Measurements from ENCODE around the gene TARBP2.
"Not testable (repeated sequence)": the region's sequence is repeated elsewhere in the genome, so short reads cannot be mapped to it uniquely, and the experiment has no call there.

Gene TARBP2

GRCh38 chr12:53514628-53515290, 13.7 kb downstream of the TARBP2 start:
- no peak for DNase-seq (ENCODE audit: low read depth)

- no peak for DNase-seq (ENCODE audit: low read depth)
Observed at GRCh38 chr12:53515291-53515680, 14.2 kb downstream of the TARBP2 start.

GRCh38 chr12:53516758-53517455, 15.8 kb downstream of the TARBP2 start:
- no peak for DNase-seq (ENCODE audit: low read depth)

- DNase-seq (ENCODE audit: low read depth): no peak
Observed at GRCh38 chr12:53518381-53518780, 17.3 kb downstream of the TARBP2 start.

GRCh38 chr12:53523131-53523530, 22.0 kb downstream of the TARBP2 start:
- no peak for DNase-seq (ENCODE audit: low read depth)

GRCh38 chr12:53524476-53524875, 23.4 kb downstream of the TARBP2 start:
- DNase-seq (ENCODE audit: low read depth): no peak

- no peak for DNase-seq (ENCODE audit: low read depth)
Observed at GRCh38 chr12:53530061-53530460, 29.0 kb downstream of the TARBP2 start.

GRCh38 chr12:53530920-53531319, 29.8 kb downstream of the TARBP2 start:
- DNase-seq (ENCODE audit: low read depth): no peak

GRCh38 chr12:53532021-53532420, 30.9 kb downstream of the TARBP2 start:
- no peak for DNase-seq (ENCODE audit: low read depth)

GRCh38 chr12:53532524-53533445, 31.7 kb downstream of the TARBP2 start:
- DNase-seq (ENCODE audit: low read depth): no peak

GRCh38 chr12:53533471-53533870, 32.4 kb downstream of the TARBP2 start:
- DNase-seq (ENCODE audit: low read depth): no peak

- DNase-seq (ENCODE audit: low read depth): no peak
Observed at GRCh38 chr12:53536962-53537361, 35.9 kb downstream of the TARBP2 start.

- DNase-seq (ENCODE audit: low read depth): no peak
Observed at GRCh38 chr12:53538209-53538689, 37.2 kb downstream of the TARBP2 start.

GRCh38 chr12:53539526-53539925, 38.4 kb downstream of the TARBP2 start:
- DNase-seq (ENCODE audit: low read depth): no peak

GRCh38 chr12:53543539-53543938, 42.5 kb downstream of the TARBP2 start:
- peak; percentile 1 for DNase-seq (ENCODE audit: low read depth)

- not testable (repeated sequence) for DNase-seq (ENCODE audit: low read depth)
Observed at GRCh38 chr12:53548354-53548753, 47.3 kb downstream of the TARBP2 start.

GRCh38 chr12:53550131-53550530, 49.0 kb downstream of the TARBP2 start:
- DNase-seq (ENCODE audit: low read depth): not testable (repeated sequence)

GRCh38 chr12:53550595-53550994, 49.5 kb downstream of the TARBP2 start:
- no peak for DNase-seq (ENCODE audit: low read depth)

- no peak for DNase-seq (ENCODE audit: low read depth)
Observed at GRCh38 chr12:53551889-53552291, 50.8 kb downstream of the TARBP2 start.

GRCh38 chr12:53552361-53553327, 51.6 kb downstream of the TARBP2 start:
- DNase-seq (ENCODE audit: low read depth): no peak
